H9 (cell line): ENCODE results near the gene ARRB1. TPM values are rescaled to one million over a fixed set of nuclear protein-coding genes. Genes with fewer than 3 reads are reported as not detected.

Source experiments
- DNase-seq: peaks from one replicate; pipeline ENCODE4 v3.0.0-alpha.2; 2017
- H2AFZ ChIP-seq: one replicate; pipeline ENCODE4 v1.6.1; 2013; ENCODE audit warnings: mild to moderate bottlenecking, low read length, control low read depth, moderate library complexity
- H2AK5ac ChIP-seq: 2 replicates; pipeline ENCODE4 v1.6.1; 2013; ENCODE audit warnings: low read length, control low read depth, mixed read lengths; ENCODE audit not compliant: insufficient read length
- H2BK120ac ChIP-seq: one replicate; pipeline ENCODE4 v1.6.1; 2013; ENCODE audit warnings: low read depth, mild to moderate bottlenecking, low read length, control low read depth, inconsistent platforms; ENCODE audit not compliant: poor library complexity, severe bottlenecking
- H2BK12ac ChIP-seq: 2 replicates; pipeline ENCODE4 v1.6.1; 2013; ENCODE audit warnings: low read length, control low read depth, mixed read lengths, low read depth; ENCODE audit not compliant: insufficient read length
- H2BK15ac ChIP-seq: 2 replicates; pipeline ENCODE4 v1.6.1; 2013; ENCODE audit warnings: low read depth, low read length, control low read depth
- H2BK20ac ChIP-seq: one replicate; pipeline ENCODE4 v1.6.1; 2013; ENCODE audit warnings: low read depth, mild to moderate bottlenecking, low read length, control low read depth, inconsistent platforms; ENCODE audit not compliant: poor library complexity, severe bottlenecking
- H2BK5ac ChIP-seq: 2 replicates; pipeline ENCODE4 v1.6.1; 2013; ENCODE audit warnings: low read length, control low read depth, mixed read lengths; ENCODE audit not compliant: insufficient read length
- H3K14ac ChIP-seq: 2 replicates; pipeline ENCODE4 v1.6.1; 2013; ENCODE audit warnings: low read length, control low read depth; ENCODE audit not compliant: insufficient read depth
- H3K18ac ChIP-seq: 2 replicates; pipeline ENCODE4 v1.6.1; 2013; ENCODE audit warnings: low read depth, mild to moderate bottlenecking, mixed read lengths, low read length, control low read depth; ENCODE audit not compliant: insufficient read length
- H3K23ac ChIP-seq: 2 replicates; pipeline ENCODE4 v1.6.1; 2013; ENCODE audit warnings: low read length, control low read depth, mixed read lengths, low read depth; ENCODE audit not compliant: insufficient read length
- H3K23me2 ChIP-seq: 2 replicates; pipeline ENCODE4 v1.6.1; 2013; ENCODE audit warnings: low read depth, mild to moderate bottlenecking, mixed read lengths, low read length, control low read depth; ENCODE audit not compliant: insufficient read length, poor library complexity, severe bottlenecking
- H3K27ac ChIP-seq: 2 replicates; pipeline ENCODE4 v1.5.1; 2013; ENCODE audit warnings: low read length, control low read depth, mixed read lengths, low read depth; ENCODE audit not compliant: insufficient read length
- H3K27me3 ChIP-seq: 2 replicates; pipeline ENCODE4 v1.6.1; 2013; ENCODE audit warnings: low read length, control low read depth, inconsistent platforms; ENCODE audit not compliant: insufficient read depth
- H3K4ac ChIP-seq: 2 replicates; pipeline ENCODE4 v1.6.1; 2013; ENCODE audit warnings: low read depth, mild to moderate bottlenecking, control low read depth, inconsistent platforms, low read length, moderate library complexity
- H3K4me1 ChIP-seq: 2 replicates; pipeline ENCODE4 v1.6.1; 2013; ENCODE audit warnings: low read length, control low read depth, inconsistent platforms; ENCODE audit not compliant: insufficient read depth
- H3K4me2 ChIP-seq: 2 replicates; pipeline ENCODE4 v1.6.1; 2013; ENCODE audit warnings: low read length, control low read depth, mixed read lengths; ENCODE audit not compliant: insufficient read length, insufficient read depth
- H3K56ac ChIP-seq: 2 replicates; pipeline ENCODE4 v1.6.1; 2013; ENCODE audit warnings: low read depth, mild to moderate bottlenecking, mixed read lengths, low read length, control low read depth; ENCODE audit not compliant: insufficient read length
- H3K79me1 ChIP-seq: 2 replicates; pipeline ENCODE4 v1.6.1; 2013; ENCODE audit warnings: low read depth, mild to moderate bottlenecking, moderate library complexity, low read length, control low read depth, inconsistent platforms; ENCODE audit not compliant: insufficient read depth, poor library complexity, severe bottlenecking
- H3K79me2 ChIP-seq: 2 replicates; pipeline ENCODE4 v1.6.1; 2013; ENCODE audit warnings: low read length, control low read depth, inconsistent platforms; ENCODE audit not compliant: insufficient read depth
- H3K9ac ChIP-seq: 2 replicates; pipeline ENCODE4 v1.6.1; 2013; ENCODE audit warnings: low read length, control low read depth, mixed read lengths; ENCODE audit not compliant: insufficient read length; ENCODE audit errors: extremely low read depth
- H3K9me3 ChIP-seq: one replicate; pipeline ENCODE4 v1.6.1; 2013; ENCODE audit warnings: low read depth, low read length, inconsistent platforms; ENCODE audit not compliant: control insufficient read depth
- H3T11ph ChIP-seq: one replicate; pipeline ENCODE4 v1.6.1; 2013; ENCODE audit warnings: mild to moderate bottlenecking, low read length, control low read depth, inconsistent platforms
- H4K20me1 ChIP-seq: one replicate; pipeline ENCODE4 v1.6.1; 2013; ENCODE audit not compliant: control insufficient read depth, insufficient read length, insufficient read depth
- H4K5ac ChIP-seq: 2 replicates; pipeline ENCODE4 v1.6.1; 2013; ENCODE audit warnings: low read depth, mild to moderate bottlenecking, mixed read lengths, low read length, control low read depth; ENCODE audit not compliant: insufficient read length
- H4K8ac ChIP-seq: replicated peaks from 2 replicates; pipeline ENCODE4 v1.6.1; 2013; ENCODE audit warnings: low read length, control low read depth, mixed read lengths, low read depth; ENCODE audit not compliant: insufficient read length
- H4K91ac ChIP-seq: 2 replicates; pipeline ENCODE4 v1.6.1; 2013; ENCODE audit warnings: low read depth, mild to moderate bottlenecking, moderate library complexity, mixed read lengths, low read length, control low read depth; ENCODE audit not compliant: insufficient read length
- H3K27ac Mint-ChIP-seq, 3 experiments: 2 replicates in 2 of 3; 3 replicates in 1 of 3; pipeline ENCODE4 v1.8.0; 2020 to 2021; ENCODE audit warnings: mixed read lengths in 3 of 3, mild to moderate bottlenecking in 1 of 3, moderate library complexity in 1 of 3
- H3K27me3 Mint-ChIP-seq: 2 replicates; pipeline ENCODE4 v1.8.0; 2021; ENCODE audit warnings: low read depth, mild to moderate bottlenecking, moderate library complexity, mixed read lengths
- H3K36me3 Mint-ChIP-seq, 3 experiments: 2 replicates in 2 of 3; 3 replicates in 1 of 3; pipeline ENCODE4 v1.8.0; 2020 to 2021; ENCODE audit warnings: low read depth in 3 of 3, mixed read lengths in 3 of 3; ENCODE audit not compliant: insufficient read depth in 1 of 3
- H3K4me1 Mint-ChIP-seq, 2 experiments: 2 replicates each; pipeline ENCODE4 v1.8.0; 2020; ENCODE audit warnings: mixed read lengths in 2 of 2
- H3K4me3 Mint-ChIP-seq, 2 experiments: 2 replicates in 1 of 2; 3 replicates in 1 of 2; pipeline ENCODE4 v1.8.0; 2020 to 2021; ENCODE audit warnings: mild to moderate bottlenecking in 2 of 2, mixed read lengths in 2 of 2, moderate library complexity in 1 of 2
- H3K9me3 Mint-ChIP-seq, 2 experiments: 2 replicates in 1 of 2; 3 replicates in 1 of 2; pipeline ENCODE4 v1.8.0; 2020; ENCODE audit warnings: mild to moderate bottlenecking in 2 of 2, mixed read lengths in 2 of 2, moderate library complexity in 1 of 2
- WGBS: extraction: QIAGEN DNeasy Blood & Tissue Kit; methylation state at CpG from one replicate; pipeline ENCODE4 v1.1.7; 2013; ENCODE audit warnings: missing lambda C conversion rate, low lambda C conversion rate, mixed read lengths; ENCODE audit not compliant: insufficient read length; ENCODE audit errors: extremely low coverage; 5-methylcytosine and 5-hydroxymethylcytosine counted together
- total RNA-seq: library from RNA; stranded (reverse); gene quantifications from 2 replicates; pipeline ENCODE4 v1.2.1, GENCODE V29; 2021
- TF ChIP-seq, protein P1 (sequence below): fragments of 200-600 bp; sonication (generic); conservative IDR thresholded peaks from 3 replicates; pipeline ENCODE4 v1.8.0; 2021; ENCODE audit warnings: antibody characterized with exemption, mild to moderate bottlenecking

ARRB1 gene
- total RNA-seq, 1 experiment from 2014 or later, result 20.6 TPM

DNA sequence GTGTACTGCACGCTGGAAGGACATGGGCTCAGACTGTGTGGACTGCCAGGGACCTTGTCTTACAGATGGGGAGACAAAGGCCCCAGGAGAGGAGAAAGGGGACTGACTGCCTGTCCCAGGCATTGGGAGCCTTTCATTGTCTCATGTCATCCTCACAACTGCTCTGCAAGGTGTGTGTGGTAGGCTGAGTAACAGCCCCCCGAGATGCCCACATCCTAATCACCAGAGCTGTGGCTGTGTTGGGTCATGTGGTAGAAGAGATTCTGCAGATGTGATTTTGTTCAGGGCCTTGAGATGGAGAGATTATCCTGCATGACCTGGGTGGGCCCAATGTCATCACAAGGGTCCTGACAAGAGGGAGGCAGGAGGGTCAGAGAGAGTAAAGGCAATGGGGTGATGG is 39.1 kb downstream of the ARRB1 start:
- Histone ChIP-seq H3K9ac (no peak overlapping the region), H2AK5ac (no peak overlapping the region), H2AFZ (no peak overlapping the region), H3K18ac (no peak overlapping the region), H3K4me2 (no peak overlapping the region), H4K8ac (no peak overlapping the region), H4K20me1 (peaks cover 3% of the 10 kb centered on the region), H2BK12ac (no peak overlapping the region), H2BK5ac (no peak overlapping the region), H3K4me1 (no peaks in the 10 kb centered on the region), H3K14ac (no peak overlapping the region), H3K23me2 (no peaks in the 10 kb centered on the region), H2BK15ac (no peak overlapping the region), H3K23ac (no peak overlapping the region), H3K79me2 (no peaks in the 10 kb centered on the region), H3K27ac (no peak overlapping the region), H4K91ac (no peak overlapping the region), H2BK120ac (no peak overlapping the region), H3K4ac (no peak overlapping the region), H4K5ac (no peak overlapping the region), H3K27me3 (no peaks in the 10 kb centered on the region), H3K56ac (no peak overlapping the region), H2BK20ac (no peak overlapping the region), H3K79me1 (no peaks in the 10 kb centered on the region), H3T11ph (no peak overlapping the region), H3K9me3 (no peaks in the 10 kb centered on the region)
- Mint-ChIP-seq H3K9me3 (peaks cover 0 to 4% of the 10 kb centered on the region in 2 experiments; a peak in 2 of 5 replicates), H3K4me1 (peaks cover 6 to 12% of the 10 kb centered on the region in 2 experiments; a peak in 3 of 4 replicates), H3K36me3 (peaks cover 0 to 5% (median 0%) of the 10 kb centered on the region in 3 experiments; a peak in 2 of 7 replicates), H3K4me3 (no peak overlapping the region), H3K27ac (peak overlapping the region in 1 of 3 experiments; percentile 75; a peak in 1 of 7 replicates), H3K27me3 (no peaks in the 10 kb centered on the region)
- TF ChIP-seq, protein P1, sequence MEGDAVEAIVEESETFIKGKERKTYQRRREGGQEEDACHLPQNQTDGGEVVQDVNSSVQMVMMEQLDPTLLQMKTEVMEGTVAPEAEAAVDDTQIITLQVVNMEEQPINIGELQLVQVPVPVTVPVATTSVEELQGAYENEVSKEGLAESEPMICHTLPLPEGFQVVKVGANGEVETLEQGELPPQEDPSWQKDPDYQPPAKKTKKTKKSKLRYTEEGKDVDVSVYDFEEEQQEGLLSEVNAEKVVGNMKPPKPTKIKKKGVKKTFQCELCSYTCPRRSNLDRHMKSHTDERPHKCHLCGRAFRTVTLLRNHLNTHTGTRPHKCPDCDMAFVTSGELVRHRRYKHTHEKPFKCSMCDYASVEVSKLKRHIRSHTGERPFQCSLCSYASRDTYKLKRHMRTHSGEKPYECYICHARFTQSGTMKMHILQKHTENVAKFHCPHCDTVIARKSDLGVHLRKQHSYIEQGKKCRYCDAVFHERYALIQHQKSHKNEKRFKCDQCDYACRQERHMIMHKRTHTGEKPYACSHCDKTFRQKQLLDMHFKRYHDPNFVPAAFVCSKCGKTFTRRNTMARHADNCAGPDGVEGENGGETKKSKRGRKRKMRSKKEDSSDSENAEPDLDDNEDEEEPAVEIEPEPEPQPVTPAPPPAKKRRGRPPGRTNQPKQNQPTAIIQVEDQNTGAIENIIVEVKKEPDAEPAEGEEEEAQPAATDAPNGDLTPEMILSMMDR, result no peak
- no peak for DNase-seq
- no CpG with 5 or more reads among the region's 2 CpGs for WGBS
